Liver (tissue), 9 donors: ENCODE measurements around the gene MLLT10. TPM values are rescaled to one million over a fixed set of nuclear protein-coding genes. Genes with fewer than 3 reads are reported as not detected.

ENCODE experiments used
- DNase-seq: peaks from one replicate; pipeline ENCODE4 v3.0.0-alpha.2; 2017; ENCODE audit warnings: low spot score
- H3K27ac ChIP-seq, 2 donors: one replicate each; pipeline ENCODE4 v1.7.0; 2013; ENCODE audit warnings: inconsistent platforms in 2 of 2, low read length in 2 of 2, control low read depth in 1 of 2, low read depth in 1 of 2, mild to moderate bottlenecking in 1 of 2
- H3K27me3 ChIP-seq, 4 donors: one replicate each; pipeline versions ENCODE4 v1.6.1 to v1.7.0; 2013; ENCODE audit warnings: low read length in 3 of 4, inconsistent platforms in 1 of 4, mild to moderate bottlenecking in 1 of 4, moderate library complexity in 1 of 4; ENCODE audit not compliant: control insufficient read depth in 4 of 4, insufficient read depth in 4 of 4
- H3K36me3 ChIP-seq, 4 donors: one replicate each; pipeline versions ENCODE4 v1.6.1 to v1.7.0; 2013; ENCODE audit warnings: low read length in 3 of 4, mild to moderate bottlenecking in 3 of 4, low read depth in 1 of 4, moderate library complexity in 1 of 4; ENCODE audit not compliant: control insufficient read depth in 4 of 4, insufficient read depth in 3 of 4
- H3K4me1 ChIP-seq, 4 donors: one replicate each; pipeline versions ENCODE4 v1.6.1 to v1.7.0; 2013; ENCODE audit warnings: low read length in 3 of 4, mild to moderate bottlenecking in 3 of 4, moderate library complexity in 1 of 4; ENCODE audit not compliant: control insufficient read depth in 4 of 4, insufficient read depth in 4 of 4
- H3K4me3 ChIP-seq, 3 donors: one replicate each; pipeline versions ENCODE4 v1.6.1 to v1.7.0; 2013; ENCODE audit warnings: low read length in 3 of 3, control low read depth in 1 of 3, low read depth in 1 of 3, mild to moderate bottlenecking in 1 of 3
- H3K9ac ChIP-seq, 2 donors: one replicate each; pipeline ENCODE4 v1.7.0; 2013; ENCODE audit warnings: low read length in 2 of 2, mild to moderate bottlenecking in 2 of 2, moderate library complexity in 2 of 2, control low read depth in 1 of 2, low read depth in 1 of 2
- H3K9me3 ChIP-seq, 4 donors: one replicate each; pipeline versions ENCODE4 v1.6.1 to v1.7.0; 2013; ENCODE audit warnings: low read length in 3 of 4; ENCODE audit not compliant: control insufficient read depth in 4 of 4
- EGR1 ChIP-seq, 2 donors: IDR thresholded peaks; 2 replicates each; pipeline ENCODE4 v1.6.1; 2016 to 2018; ENCODE audit warnings: antibody characterized with exemption in 2 of 2, low read depth in 2 of 2
- FOXA1 ChIP-seq: IDR thresholded peaks from 2 replicates; pipeline ENCODE4 v1.6.1; 2016; ENCODE audit warnings: antibody characterized with exemption
- FOXA2 ChIP-seq: IDR thresholded peaks from 2 replicates; pipeline ENCODE4 v1.6.1; 2016; ENCODE audit warnings: antibody characterized with exemption
- GABPA ChIP-seq, 2 donors: IDR thresholded peaks in 1 of 2; conservative IDR thresholded peaks in 1 of 2; 2 replicates each; pipeline ENCODE4 v1.6.1; 2016; ENCODE audit warnings: antibody characterized with exemption in 2 of 2, mild to moderate bottlenecking in 1 of 2, moderate library complexity in 1 of 2
- HNF4A ChIP-seq, 2 donors: conservative IDR thresholded peaks; 2 replicates each; pipeline ENCODE4 v1.6.1; 2016; ENCODE audit warnings: antibody characterized with exemption in 2 of 2, mild to moderate bottlenecking in 2 of 2
- HNF4G ChIP-seq: IDR thresholded peaks from 2 replicates; pipeline ENCODE4 v1.6.1; 2016; ENCODE audit warnings: antibody characterized with exemption
- JUND ChIP-seq, 2 donors: IDR thresholded peaks; 2 replicates each; pipeline ENCODE4 v1.6.1; 2016; ENCODE audit warnings: antibody characterized with exemption in 2 of 2
- NR2F2 ChIP-seq: IDR thresholded peaks from 2 replicates; pipeline ENCODE4 v1.6.1; 2016; ENCODE audit warnings: antibody characterized with exemption
- RAD21 ChIP-seq, 2 donors: IDR thresholded peaks; 2 replicates each; pipeline ENCODE4 v1.6.1; 2016; ENCODE audit warnings: antibody characterized with exemption in 2 of 2, mild to moderate bottlenecking in 2 of 2
- RXRA ChIP-seq, 2 donors: IDR thresholded peaks; 2 replicates each; pipeline ENCODE4 v1.6.1; 2017 to 2018; ENCODE audit warnings: antibody characterized with exemption in 2 of 2, mild to moderate bottlenecking in 1 of 2
- SP1 ChIP-seq: IDR thresholded peaks from 2 replicates; pipeline ENCODE4 v1.6.1; 2018; ENCODE audit warnings: antibody characterized with exemption, mild to moderate bottlenecking
- TAF1 ChIP-seq: conservative IDR thresholded peaks from 2 replicates; pipeline ENCODE4 v1.6.1; 2016; ENCODE audit warnings: antibody characterized with exemption, mild to moderate bottlenecking
- YY1 ChIP-seq: IDR thresholded peaks from 2 replicates; pipeline ENCODE4 v1.6.1; 2016; ENCODE audit warnings: antibody characterized with exemption, mild to moderate bottlenecking
- WGBS: extraction: QIAGEN DNeasy Blood & Tissue Kit; methylation state at CpG from one replicate; pipeline ENCODE4 v1.1.7; 2013; 5-methylcytosine and 5-hydroxymethylcytosine counted together
- polyA plus RNA-seq, 2 donors: library from polyadenylated mRNA; stranded (reverse) in 1 of 2; unstranded in 1 of 2; fragments of 200-250 nt in 1 of 2; fragments of >200 nt in 1 of 2; fragmentation: Nextera tagmentation in 1 of 2; extraction: Ambion mirVana in 1 of 2; gene quantifications; one replicate each; pipeline versions ENCODE4 v1.2.1 to v1.2.3, GENCODE V29; 2013 to 2015
- total RNA-seq, 2 donors: library from RNA; depleted of rRNA; stranded (reverse); fragments of >200 nt; gene quantifications; one replicate each; pipeline ENCODE4 v1.2.3, GENCODE V29; 2014
- TF ChIP-seq, protein P1 (sequence below): IDR thresholded peaks from 2 replicates; pipeline ENCODE4 v1.6.1; 2016; ENCODE audit warnings: antibody characterized with exemption
- TF ChIP-seq, protein P2 (sequence below): IDR thresholded peaks from 2 replicates; pipeline ENCODE4 v1.6.1; 2016; ENCODE audit warnings: antibody characterized with exemption
- TF ChIP-seq, protein P3 (sequence below): fragments of 150-350 bp; IDR thresholded peaks from 2 replicates; pipeline ENCODE4 v1.5.1; 2017; ENCODE audit warnings: improper control_type of control experiment, low read depth, low read length; ENCODE audit not compliant: missing input control
- TF ChIP-seq, protein P4 (sequence below): IDR thresholded peaks from 2 replicates; pipeline ENCODE4 v1.6.1; 2016; ENCODE audit warnings: antibody characterized with exemption
- TF ChIP-seq, protein P5 (sequence below): IDR thresholded peaks from 2 replicates; pipeline ENCODE4 v1.6.1; 2016; ENCODE audit warnings: antibody characterized with exemption, mild to moderate bottlenecking
- donor health status: healthy.
- donor health status: healthy.
- donor health status: healthy.
- donor health status: healthy.
- donor health status: healthy.

Gene MLLT10
- total and polyA plus RNA-seq, 4 donors = 11.9 to 47.4 (median 22.6) TPM

DNA sequence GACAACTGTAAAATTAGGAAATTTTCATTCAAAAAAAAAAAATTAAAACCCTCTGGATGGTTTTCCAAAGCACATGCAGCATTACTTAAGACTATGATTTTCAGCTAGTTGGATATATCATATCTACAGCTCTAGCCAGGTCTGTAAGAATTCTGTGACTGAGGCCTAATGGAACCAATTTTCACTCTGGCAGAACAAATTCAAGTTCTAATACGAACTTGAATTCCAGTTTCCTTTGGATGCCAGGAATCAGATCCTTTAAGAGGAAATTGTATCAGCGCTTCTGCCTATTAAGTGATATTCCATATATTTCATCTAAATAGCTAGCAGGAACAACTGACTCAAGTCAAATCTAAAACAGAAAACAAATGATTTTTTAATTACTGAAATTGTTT lies 43.3 kb upstream of the MLLT10 start (continued):
- no peak for TF ChIP-seq SP1
- TF ChIP-seq, protein P1, sequence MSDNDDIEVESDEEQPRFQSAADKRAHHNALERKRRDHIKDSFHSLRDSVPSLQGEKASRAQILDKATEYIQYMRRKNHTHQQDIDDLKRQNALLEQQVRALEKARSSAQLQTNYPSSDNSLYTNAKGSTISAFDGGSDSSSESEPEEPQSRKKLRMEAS = no peak
- TF ChIP-seq HNF4G = no peak
- TF ChIP-seq YY1 = no peak
- no peak for TF ChIP-seq TAF1
- TF ChIP-seq, protein P2, sequence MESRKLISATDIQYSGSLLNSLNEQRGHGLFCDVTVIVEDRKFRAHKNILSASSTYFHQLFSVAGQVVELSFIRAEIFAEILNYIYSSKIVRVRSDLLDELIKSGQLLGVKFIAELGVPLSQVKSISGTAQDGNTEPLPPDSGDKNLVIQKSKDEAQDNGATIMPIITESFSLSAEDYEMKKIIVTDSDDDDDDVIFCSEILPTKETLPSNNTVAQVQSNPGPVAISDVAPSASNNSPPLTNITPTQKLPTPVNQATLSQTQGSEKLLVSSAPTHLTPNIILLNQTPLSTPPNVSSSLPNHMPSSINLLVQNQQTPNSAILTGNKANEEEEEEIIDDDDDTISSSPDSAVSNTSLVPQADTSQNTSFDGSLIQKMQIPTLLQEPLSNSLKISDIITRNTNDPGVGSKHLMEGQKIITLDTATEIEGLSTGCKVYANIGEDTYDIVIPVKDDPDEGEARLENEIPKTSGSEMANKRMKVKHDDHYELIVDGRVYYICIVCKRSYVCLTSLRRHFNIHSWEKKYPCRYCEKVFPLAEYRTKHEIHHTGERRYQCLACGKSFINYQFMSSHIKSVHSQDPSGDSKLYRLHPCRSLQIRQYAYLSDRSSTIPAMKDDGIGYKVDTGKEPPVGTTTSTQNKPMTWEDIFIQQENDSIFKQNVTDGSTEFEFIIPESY = no peak
- TF ChIP-seq FOXA1 = no peak
- no peak for TF ChIP-seq EGR1 (IDR thresholded peaks at IDR 0.05; ENCODE audit: low read depth in 2 of 2)

DNA sequence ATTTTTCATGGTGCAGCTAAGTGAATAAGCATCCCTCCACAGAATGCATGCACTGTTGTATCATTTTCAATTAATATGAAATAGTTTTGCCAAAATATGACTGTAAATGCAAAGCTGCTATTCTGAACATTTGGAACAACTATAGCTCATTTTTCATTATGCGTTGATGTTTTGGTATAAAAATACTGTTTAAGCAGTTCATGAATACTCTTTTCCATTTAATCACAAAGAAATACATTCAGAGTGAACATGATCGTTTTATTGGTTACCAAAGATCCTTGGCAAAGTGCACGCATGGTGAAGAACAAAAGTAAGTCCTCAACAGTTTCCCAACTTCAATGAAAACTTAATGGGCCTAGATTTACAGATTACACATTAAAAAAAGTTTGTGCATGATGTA lies 41.6 kb upstream of the MLLT10 start:
- Histone ChIP-seq H3K27me3 (no peaks in the 10 kb centered on the region), H3K36me3 (no peaks in the 10 kb centered on the region), H3K9ac (no peak overlapping the region), H3K27ac (no peak overlapping the region), H3K4me1 (peaks cover 0 to 25% (median 9%) of the 10 kb centered on the region in 4 donors), H3K9me3 (no peaks in the 10 kb centered on the region), H3K4me3 (no peak overlapping the region)
- DNase-seq = no peak
- TF ChIP-seq HNF4G = no peak
- no peak for TF ChIP-seq HNF4A (conservative IDR thresholded peaks at IDR 0.05)
- TF ChIP-seq RAD21 (IDR thresholded peaks at IDR 0.05) = no peak
- TF ChIP-seq, protein P3, sequence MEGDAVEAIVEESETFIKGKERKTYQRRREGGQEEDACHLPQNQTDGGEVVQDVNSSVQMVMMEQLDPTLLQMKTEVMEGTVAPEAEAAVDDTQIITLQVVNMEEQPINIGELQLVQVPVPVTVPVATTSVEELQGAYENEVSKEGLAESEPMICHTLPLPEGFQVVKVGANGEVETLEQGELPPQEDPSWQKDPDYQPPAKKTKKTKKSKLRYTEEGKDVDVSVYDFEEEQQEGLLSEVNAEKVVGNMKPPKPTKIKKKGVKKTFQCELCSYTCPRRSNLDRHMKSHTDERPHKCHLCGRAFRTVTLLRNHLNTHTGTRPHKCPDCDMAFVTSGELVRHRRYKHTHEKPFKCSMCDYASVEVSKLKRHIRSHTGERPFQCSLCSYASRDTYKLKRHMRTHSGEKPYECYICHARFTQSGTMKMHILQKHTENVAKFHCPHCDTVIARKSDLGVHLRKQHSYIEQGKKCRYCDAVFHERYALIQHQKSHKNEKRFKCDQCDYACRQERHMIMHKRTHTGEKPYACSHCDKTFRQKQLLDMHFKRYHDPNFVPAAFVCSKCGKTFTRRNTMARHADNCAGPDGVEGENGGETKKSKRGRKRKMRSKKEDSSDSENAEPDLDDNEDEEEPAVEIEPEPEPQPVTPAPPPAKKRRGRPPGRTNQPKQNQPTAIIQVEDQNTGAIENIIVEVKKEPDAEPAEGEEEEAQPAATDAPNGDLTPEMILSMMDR = no peak
- TF ChIP-seq SP1 = no peak
- TF ChIP-seq, protein P1 = no peak
- no peak for TF ChIP-seq NR2F2
- TF ChIP-seq EGR1 (IDR thresholded peaks at IDR 0.05; ENCODE audit: low read depth in 2 of 2) = no peak
- no peak for TF ChIP-seq GABPA (IDR thresholded peaks at IDR 0.05 in 1 of 2, conservative IDR thresholded peaks at IDR 0.05 in 1 of 2)
- TF ChIP-seq FOXA2 = no peak
- no peak for TF ChIP-seq RXRA (IDR thresholded peaks at IDR 0.05)
- TF ChIP-seq, protein P2 = no peak
- TF ChIP-seq, protein P4, sequence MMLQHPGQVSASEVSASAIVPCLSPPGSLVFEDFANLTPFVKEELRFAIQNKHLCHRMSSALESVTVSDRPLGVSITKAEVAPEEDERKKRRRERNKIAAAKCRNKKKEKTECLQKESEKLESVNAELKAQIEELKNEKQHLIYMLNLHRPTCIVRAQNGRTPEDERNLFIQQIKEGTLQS = no peak
- TF ChIP-seq JUND (IDR thresholded peaks at IDR 0.05) = no peak
- no peak for TF ChIP-seq FOXA1
- no peak for TF ChIP-seq YY1
- TF ChIP-seq, protein P5, sequence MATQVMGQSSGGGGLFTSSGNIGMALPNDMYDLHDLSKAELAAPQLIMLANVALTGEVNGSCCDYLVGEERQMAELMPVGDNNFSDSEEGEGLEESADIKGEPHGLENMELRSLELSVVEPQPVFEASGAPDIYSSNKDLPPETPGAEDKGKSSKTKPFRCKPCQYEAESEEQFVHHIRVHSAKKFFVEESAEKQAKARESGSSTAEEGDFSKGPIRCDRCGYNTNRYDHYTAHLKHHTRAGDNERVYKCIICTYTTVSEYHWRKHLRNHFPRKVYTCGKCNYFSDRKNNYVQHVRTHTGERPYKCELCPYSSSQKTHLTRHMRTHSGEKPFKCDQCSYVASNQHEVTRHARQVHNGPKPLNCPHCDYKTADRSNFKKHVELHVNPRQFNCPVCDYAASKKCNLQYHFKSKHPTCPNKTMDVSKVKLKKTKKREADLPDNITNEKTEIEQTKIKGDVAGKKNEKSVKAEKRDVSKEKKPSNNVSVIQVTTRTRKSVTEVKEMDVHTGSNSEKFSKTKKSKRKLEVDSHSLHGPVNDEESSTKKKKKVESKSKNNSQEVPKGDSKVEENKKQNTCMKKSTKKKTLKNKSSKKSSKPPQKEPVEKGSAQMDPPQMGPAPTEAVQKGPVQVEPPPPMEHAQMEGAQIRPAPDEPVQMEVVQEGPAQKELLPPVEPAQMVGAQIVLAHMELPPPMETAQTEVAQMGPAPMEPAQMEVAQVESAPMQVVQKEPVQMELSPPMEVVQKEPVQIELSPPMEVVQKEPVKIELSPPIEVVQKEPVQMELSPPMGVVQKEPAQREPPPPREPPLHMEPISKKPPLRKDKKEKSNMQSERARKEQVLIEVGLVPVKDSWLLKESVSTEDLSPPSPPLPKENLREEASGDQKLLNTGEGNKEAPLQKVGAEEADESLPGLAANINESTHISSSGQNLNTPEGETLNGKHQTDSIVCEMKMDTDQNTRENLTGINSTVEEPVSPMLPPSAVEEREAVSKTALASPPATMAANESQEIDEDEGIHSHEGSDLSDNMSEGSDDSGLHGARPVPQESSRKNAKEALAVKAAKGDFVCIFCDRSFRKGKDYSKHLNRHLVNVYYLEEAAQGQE = no peak
- no peak for TF ChIP-seq TAF1
- WGBS = 90% methylated on average over 3 of the region's 3 CpGs
